Prostate gland (tissue), 2 donors: ENCODE results near the gene TOP1.

ENCODE experiments used
- CTCF ChIP-seq, 4 experiments: fragments of 200-600 bp in 2 of 4; fragments of 450-650 bp in 2 of 4; sonication (generic) in 2 of 4; IDR thresholded peaks; 1 replicate in 3 of 4; 2 replicates in 1 of 4; pipeline ENCODE4 v1.5.1; 2016 to 2019; ENCODE audit warnings: antibody characterized with exemption in 4 of 4, mild to moderate bottlenecking in 2 of 4, moderate library complexity in 2 of 4
- POLR2A ChIP-seq: fragments of 450-650 bp; IDR thresholded peaks from one replicate; pipeline ENCODE4 v1.6.1; 2016; ENCODE audit warnings: antibody characterized with exemption, mild to moderate bottlenecking

- TF ChIP-seq CTCF (IDR thresholded peaks at IDR 0.05) (no peak), POLR2A (no peak)
Measured at GRCh38 chr20:41158082-41158625, 129.5 kb downstream of the TOP1 start.
